Measurements from ENCODE around the gene RGS7.

GRCh38 chr1:241166625-241167024 lies 190.4 kb downstream of the RGS7 start:
- TF ChIP-seq POLR2A (IDR thresholded peaks at IDR 0.05), result no peak
- no peak for TF ChIP-seq CTCF (IDR thresholded peaks at IDR 0.05)

All from Peyer's patch (tissue), 4 donors.